Keratinocyte (primary cell): ENCODE data around the gene TBL1XR1. TPM values are rescaled to one million over a fixed set of nuclear protein-coding genes. Genes with fewer than 3 reads are reported as not detected.

Experiments
- DNase-seq: peaks from one replicate; pipeline ENCODE4 v3.0.0-alpha.2; 2011; ENCODE audit warnings: low read depth, missing footprints, low spot score
- FAIRE-seq: peaks from 2 replicates; lab custom pipeline; 2011; peaks lifted over from hg19 to GRCh38; lab: Jason Lieb, UNC
- H2AFZ ChIP-seq: 2 replicates; pipeline ENCODE4 v1.6.0; 2012; ENCODE audit warnings: low read length, control low read depth, inconsistent platforms; ENCODE audit not compliant: control insufficient read depth
- H3K27ac ChIP-seq: 2 replicates; pipeline ENCODE4 v1.5.1; 2011; ENCODE audit warnings: low read length; ENCODE audit not compliant: control insufficient read depth, insufficient read depth
- H3K27me3 ChIP-seq: 3 replicates; pipeline ENCODE4 v1.6.0; 2011; ENCODE audit warnings: low read length; ENCODE audit not compliant: control insufficient read depth, insufficient read depth; ENCODE audit errors: extremely low read depth
- H3K36me3 ChIP-seq, 2 experiments: 2 replicates in 1 of 2; 3 replicates in 1 of 2; pipeline ENCODE4 v1.5.1; 2011; ENCODE audit warnings: low read length in 2 of 2, mild to moderate bottlenecking in 1 of 2; ENCODE audit not compliant: control insufficient read depth in 2 of 2, insufficient read depth in 2 of 2; ENCODE audit errors: extremely low read depth in 1 of 2
- H3K4me1 ChIP-seq: 3 replicates; pipeline ENCODE4 v1.5.1; 2011; ENCODE audit warnings: low read length; ENCODE audit not compliant: control insufficient read depth, insufficient read depth; ENCODE audit errors: extremely low read depth
- H3K4me2 ChIP-seq: 3 replicates; pipeline ENCODE4 v1.6.0; 2011; ENCODE audit warnings: low read depth, low read length; ENCODE audit not compliant: control insufficient read depth, insufficient read depth; ENCODE audit errors: extremely low read depth
- H3K4me3 ChIP-seq, 3 experiments: fragments of 200-600 bp in 1 of 3; sonication (generic) in 1 of 3; 2 replicates in 2 of 3; 3 replicates in 1 of 3; pipeline ENCODE4 v1.5.1; 2011 to 2016; ENCODE audit warnings: low read length in 3 of 3, mild to moderate bottlenecking in 3 of 3, control low read depth in 2 of 3, inconsistent platforms in 1 of 3, low read depth in 1 of 3, mixed read lengths in 1 of 3, mixed run types in 1 of 3, moderate library complexity in 1 of 3; ENCODE audit not compliant: control insufficient read depth in 2 of 3, insufficient read depth in 2 of 3; ENCODE audit errors: extremely low read depth in 1 of 3
- H3K79me2 ChIP-seq: 2 replicates; pipeline ENCODE4 v1.6.0; 2012; ENCODE audit warnings: low read length; ENCODE audit not compliant: control insufficient read depth, insufficient read depth
- H3K9ac ChIP-seq: 3 replicates; pipeline ENCODE4 v1.6.0; 2011; ENCODE audit warnings: low read length; ENCODE audit not compliant: control insufficient read depth, insufficient read depth; ENCODE audit errors: extremely low read depth
- H3K9me1 ChIP-seq: 3 replicates; pipeline ENCODE4 v1.6.0; 2011; ENCODE audit warnings: low read length; ENCODE audit not compliant: control insufficient read depth, insufficient read depth; ENCODE audit errors: extremely low read depth
- H3K9me3 ChIP-seq: 2 replicates; pipeline ENCODE4 v1.5.1; 2012; ENCODE audit warnings: low read depth, low read length; ENCODE audit not compliant: control insufficient read depth
- H4K20me1 ChIP-seq: 3 replicates; pipeline ENCODE4 v1.6.0; 2011; ENCODE audit warnings: low read length; ENCODE audit not compliant: control insufficient read depth, insufficient read depth; ENCODE audit errors: extremely low read depth
- CTCF ChIP-seq, 3 experiments: IDR thresholded peaks in 1 of 3; conservative IDR thresholded peaks in 1 of 3; optimal IDR thresholded peaks in 1 of 3; 2 replicates in 2 of 3; 3 replicates in 1 of 3; pipeline versions ENCODE3 to v1.5.1; 2011; ENCODE audit warnings: low read length in 3 of 3, mild to moderate bottlenecking in 3 of 3, moderate library complexity in 2 of 3, control low read depth in 1 of 3, inconsistent platforms in 1 of 3; ENCODE audit not compliant: insufficient read depth in 2 of 3; ENCODE audit errors: extremely low read depth in 1 of 3
- EZH2 ChIP-seq: IDR thresholded peaks from one replicate; pipeline ENCODE4 v1.6.1; 2012; ENCODE audit warnings: inconsistent platforms, mild to moderate bottlenecking, low read length, moderate library complexity
- dilution Hi-C: fragments of 300-500 bp; cut with MboI; formaldehyde crosslinking; loops from one replicate; pipeline ENCODE4 v1.7.0; 2020; ENCODE audit warnings: low sequenced_read_pairs; ENCODE audit not compliant: extremely low pct_ligation_motif_present
- polyA plus RNA-seq, 5 experiments: library from polyadenylated mRNA; depleted of rRNA in 3 of 5; stranded (reverse) in 3 of 5; stranded (forward) in 1 of 5; unstranded in 1 of 5; fragments of >200 nt; gene quantifications; 1 replicate in 1 of 5; 2 replicates in 3 of 5; 3 replicates in 1 of 5; pipeline versions ENCODE4 v1.2.1 to v1.2.3, GENCODE V29; 2011 to 2012; ENCODE audit warnings: missing spikeins in 2 of 5, low read depth in 1 of 5, low replicate concordance in 1 of 5

The TBL1XR1 gene
- polyA plus RNA-seq, 1 donor (not counting 4 experiments of a cell fraction or from before 2014, with no cell fraction given): 169 TPM

DNA sequence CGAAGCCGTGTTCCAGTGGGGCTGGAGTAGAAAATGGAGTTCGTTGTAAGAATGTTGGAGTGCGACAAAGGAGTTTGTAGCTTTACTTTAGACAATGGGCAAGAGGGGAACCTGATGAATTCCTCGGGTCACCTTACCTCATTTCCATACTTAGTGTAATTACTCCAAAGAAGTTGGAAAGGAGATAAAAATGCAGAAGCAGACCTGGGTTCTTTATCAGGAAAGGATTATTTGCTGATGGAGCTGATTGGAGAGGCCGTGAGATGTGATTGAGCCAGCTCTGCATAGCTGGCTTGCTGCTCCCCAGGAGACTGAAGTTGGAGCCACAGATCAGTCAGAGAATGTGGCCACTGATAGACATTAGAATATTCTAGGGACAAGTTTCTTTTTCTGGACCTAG is 33.4 kb upstream of the TBL1XR1 start:
- dilution Hi-C loops: no loop called here
- no peaks in the 10 kb centered on the region for H3K36me3 ChIP-seq
- FAIRE-seq: no peak

GRCh38 chr3:177229791-177230190 is 32.5 kb upstream of the TBL1XR1 start:
- H3K79me2 ChIP-seq: no peaks in the 10 kb centered on the region
- H3K36me3 ChIP-seq: no peaks in the 10 kb centered on the region
- FAIRE-seq (no peak), DNase-seq (no peak)
- H3K9ac ChIP-seq: no peak overlapping the region
- H3K27ac ChIP-seq: no peak overlapping the region
- H4K20me1 ChIP-seq: no peaks in the 10 kb centered on the region
- no peak for TF ChIP-seq CTCF (optimal IDR thresholded peaks at IDR 0.05 in 1 of 3, IDR thresholded peaks at IDR 0.05 in 1 of 3, conservative IDR thresholded peaks at IDR 0.05 in 1 of 3; ENCODE audit: extremely low read depth in 1 of 3, insufficient read depth in 2 of 3, low read length in 3 of 3)
- no peak for TF ChIP-seq EZH2
- H2AFZ ChIP-seq: no peak overlapping the region
- dilution Hi-C loops: no loop called here
- no peaks in the 10 kb centered on the region for H3K9me3 ChIP-seq
- no peaks in the 10 kb centered on the region for H3K27me3 ChIP-seq
- no peak overlapping the region for H3K4me2 ChIP-seq
- H3K4me1 ChIP-seq: no peaks in the 10 kb centered on the region
- H3K4me3 ChIP-seq: no peak overlapping the region
- H3K9me1 ChIP-seq: no peaks in the 10 kb centered on the region

More for the DNA sequence above, 33.4 kb upstream of the TBL1XR1 start:
- no peaks in the 10 kb centered on the region for H3K4me1 ChIP-seq
- no peaks in the 10 kb centered on the region for H4K20me1 ChIP-seq
- H3K4me3 ChIP-seq: no peak overlapping the region
- H3K79me2 ChIP-seq: no peaks in the 10 kb centered on the region
- no peaks in the 10 kb centered on the region for H3K9me1 ChIP-seq
- H3K27me3 ChIP-seq: no peaks in the 10 kb centered on the region
- TF ChIP-seq CTCF (optimal IDR thresholded peaks at IDR 0.05 in 1 of 3, IDR thresholded peaks at IDR 0.05 in 1 of 3, conservative IDR thresholded peaks at IDR 0.05 in 1 of 3; ENCODE audit: extremely low read depth in 1 of 3, insufficient read depth in 2 of 3, low read length in 3 of 3): no peak
- TF ChIP-seq EZH2: no peak
- H3K4me2 ChIP-seq: no peak overlapping the region
- H3K27ac ChIP-seq: no peak overlapping the region
- no peaks in the 10 kb centered on the region for H3K9me3 ChIP-seq
- H3K9ac ChIP-seq: no peak overlapping the region
- DNase-seq: no peak
- no peak overlapping the region for H2AFZ ChIP-seq
